HAP-1 (cell line): Measurements from ENCODE around the gene NUMB.

ENCODE experiments used
- DNase-seq, 2 experiments: peaks; one replicate each; pipeline ENCODE4 v3.0.0-alpha.2; 2016 to 2020; ENCODE audit warnings: low spot score in 2 of 2
- H3K27me3 ChIP-seq: fragments of 250-450 bp; sonication (Bioruptor Pico); 2 replicates; pipeline ENCODE4 v1.5.1; 2020; ENCODE audit warnings: low read depth, mild to moderate bottlenecking, moderate library complexity
- H3K36me3 ChIP-seq: fragments of 250-450 bp; sonication (Bioruptor Pico); replicated peaks from 2 replicates; pipeline ENCODE4 v1.5.1; 2020; ENCODE audit warnings: mild to moderate bottlenecking
- H3K4me1 ChIP-seq: fragments of 250-450 bp; sonication (Bioruptor Pico); 2 replicates; pipeline ENCODE4 v1.5.1; 2020; ENCODE audit warnings: mild to moderate bottlenecking
- H3K4me3 ChIP-seq: fragments of 250-450 bp; sonication (Bioruptor Pico); 2 replicates; pipeline ENCODE4 v1.5.1; 2020; ENCODE audit warnings: mild to moderate bottlenecking, moderate library complexity
- H3K9me3 ChIP-seq: fragments of 250-450 bp; sonication (Bioruptor Pico); 2 replicates; pipeline ENCODE4 v1.5.1; 2020; ENCODE audit warnings: mild to moderate bottlenecking, moderate library complexity
- in situ Hi-C: fragments of 300-500 bp; cut with MboI; formaldehyde crosslinking; loops from 3 replicates; pipeline ENCODE4 v1.14.3; 2020; ENCODE audit warnings: low sequenced_read_pairs, inconsistent platforms, mixed read lengths

Gene NUMB

DNA sequence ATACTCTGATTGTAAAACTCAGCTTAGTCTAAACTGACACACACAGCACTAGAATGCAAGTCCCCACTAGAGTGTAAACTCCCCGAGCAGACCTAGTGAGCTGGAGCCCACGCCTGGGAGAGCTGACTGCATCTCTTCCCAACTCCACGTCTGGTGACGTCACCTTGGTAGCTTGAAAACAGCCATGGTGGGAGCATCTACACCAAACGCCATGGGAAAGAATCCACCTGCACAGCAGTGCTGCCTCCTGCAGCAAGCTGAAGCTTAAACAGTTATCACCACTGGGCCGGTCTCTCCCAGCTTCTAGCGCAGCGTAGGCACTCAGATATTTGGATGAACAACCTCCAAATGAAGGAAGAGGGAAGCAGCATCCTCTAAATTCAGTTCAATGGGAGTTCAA, 225.4 kb downstream of the NUMB start:
- no peak overlapping the region for H3K4me3 ChIP-seq
- peaks cover 6% of the 10 kb centered on the region for H3K4me1 ChIP-seq
- no peaks in the 10 kb centered on the region for H3K9me3 ChIP-seq
- no peaks in the 10 kb centered on the region for H3K27me3 ChIP-seq
- H3K36me3 ChIP-seq: no peaks in the 10 kb centered on the region
- in situ Hi-C loops: no loop called here
- DNase-seq: no peak

GRCh38 chr14:73231981-73232851, 226.1 kb downstream of the NUMB start:
- DNase-seq: peak in 1 of 2 experiments; percentile 49
- Histone ChIP-seq H3K4me1 (peaks cover 6% of the 10 kb centered on the region), H3K9me3 (no peaks in the 10 kb centered on the region), H3K4me3 (no peak overlapping the region), H3K36me3 (no peaks in the 10 kb centered on the region), H3K27me3 (no peaks in the 10 kb centered on the region)
- in situ Hi-C loops: no loop called here

GRCh38 chr14:73230051-73230450, 228.3 kb downstream of the NUMB start:
- H3K4me3 ChIP-seq: no peak overlapping the region
- H3K36me3 ChIP-seq: no peaks in the 10 kb centered on the region
- no peaks in the 10 kb centered on the region for H3K9me3 ChIP-seq
- H3K27me3 ChIP-seq: no peaks in the 10 kb centered on the region
- no peaks in the 10 kb centered on the region for H3K4me1 ChIP-seq
- in situ Hi-C loops: no loop called here
- no peak for DNase-seq

DNA sequence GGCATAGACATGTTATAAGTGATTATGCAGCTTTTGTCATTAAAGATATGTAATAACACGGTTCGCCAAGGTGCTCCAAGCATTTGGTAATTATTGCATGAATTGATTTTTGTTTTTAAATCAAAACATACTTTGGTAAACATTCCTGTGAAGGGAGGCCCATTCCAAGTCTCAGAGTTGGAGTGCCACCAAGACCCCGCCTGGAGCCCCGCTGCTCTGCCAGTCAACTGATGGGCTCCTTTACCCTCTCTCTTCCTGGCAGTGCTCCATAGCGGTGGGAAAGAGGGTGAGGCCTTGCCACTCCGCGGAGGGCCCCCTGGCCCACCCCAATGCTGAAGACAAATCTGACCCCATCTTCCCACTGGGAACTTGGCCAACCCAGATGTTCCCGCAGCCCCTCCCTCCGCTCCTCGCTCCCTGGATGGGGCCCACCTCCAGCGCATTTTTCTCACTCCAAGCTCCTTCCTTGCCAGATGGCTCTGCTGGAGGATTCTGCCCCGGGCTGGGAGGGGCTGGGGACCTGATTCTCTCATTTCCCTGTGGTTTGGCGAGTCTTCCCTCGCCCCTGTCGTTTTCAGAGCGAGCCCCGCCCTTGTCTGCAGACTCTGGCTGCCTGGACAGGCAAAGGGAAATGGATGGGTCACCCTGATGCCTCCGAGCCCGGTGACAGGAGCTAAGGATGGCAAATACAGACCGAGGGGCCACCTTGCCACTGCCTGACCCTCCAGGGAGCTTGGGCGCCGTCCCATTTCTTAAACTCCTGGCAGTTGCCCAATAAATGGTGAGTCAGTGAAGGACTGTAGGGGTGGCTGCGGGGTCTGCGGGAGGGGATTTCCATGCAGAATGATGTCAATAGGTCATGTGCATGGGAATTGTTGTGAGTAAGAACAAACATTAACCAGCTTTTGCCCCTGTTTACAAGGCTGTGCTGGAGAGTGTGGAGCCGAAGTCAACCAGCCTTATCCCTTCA, 230.2 kb downstream of the NUMB start:
- DNase-seq: no peak
- no peaks in the 10 kb centered on the region for H3K9me3 ChIP-seq
- H3K36me3 ChIP-seq: no peaks in the 10 kb centered on the region
- H3K27me3 ChIP-seq: no peaks in the 10 kb centered on the region
- in situ Hi-C loops: no loop called here
- no peak overlapping the region for H3K4me3 ChIP-seq
- no peaks in the 10 kb centered on the region for H3K4me1 ChIP-seq

GRCh38 chr14:73225496-73225895, 232.8 kb downstream of the NUMB start:
- in situ Hi-C loops: no loop called here
- no peak for DNase-seq
- Histone ChIP-seq H3K36me3 (peaks cover 4% of the 10 kb centered on the region), H3K4me3 (no peak overlapping the region), H3K27me3 (no peaks in the 10 kb centered on the region), H3K4me1 (no peaks in the 10 kb centered on the region), H3K9me3 (no peaks in the 10 kb centered on the region)
